Measurements from ENCODE around the gene LONRF3. TPM values are rescaled to one million over a fixed set of nuclear protein-coding genes. Genes with fewer than 3 reads are reported as not detected.
A peak's percentile ranks its signal among the peaks of the same experiment; 100 is the strongest.
"Not testable (repeated sequence)": the region's sequence is repeated elsewhere in the genome, so short reads cannot be mapped to it uniquely, and the experiment has no call there.

Gene LONRF3
- total RNA-seq, 6 donors from 2014 or later: 24.6 to 66.0 (median 40.8) TPM

GRCh38 chrX:118990512-118991227 is 16.3 kb downstream of the LONRF3 start:
- Histone ChIP-seq H3K4me1 (peaks cover 0 to 3% (median 0%) of the 10 kb centered on the region in 4 donors), H3K27ac (no peak overlapping the region), H3K9me3 (no peaks in the 10 kb centered on the region), H3K36me3 (peaks cover 0 to 16% (median 3%) of the 10 kb centered on the region in 4 donors), H3K27me3 (no peaks in the 10 kb centered on the region), H3K4me3 (no peak overlapping the region)
- 79 to 82% methylated on average over 11 of the region's 11 CpGs for WGBS, 2 donors
- TF ChIP-seq POLR2A (IDR thresholded peaks at IDR 0.05) (no peak), POLR2AphosphoS5 (IDR thresholded peaks at IDR 0.05) (no peak), EP300 (IDR thresholded peaks at IDR 0.05) (no peak), CTCF (IDR thresholded peaks at IDR 0.05) (no peak)
- DNase-seq (no peak), ATAC-seq (ENCODE audit: low FRiP score in 2 of 2) (no peak)

- H3K9me3 ChIP-seq; H3K27ac ChIP-seq; DNase-seq; H3K4me3 ChIP-seq; H3K4me1 ChIP-seq; ATAC-seq (ENCODE audit: low FRiP score in 2 of 2); H3K27me3 ChIP-seq: not testable (repeated sequence)
- WGBS, 2 donors: 62 to 85% methylated on average over 3 to 4 of the region's 4 CpGs
- peaks cover 0 to 16% (median 3%) of the 10 kb centered on the region in 4 donors for H3K36me3 ChIP-seq
These were observed 18.2 kb downstream of the LONRF3 start for GRCh38 chrX:118992441-118993121.

- peaks cover 0 to 8% (median 3%) of the 10 kb centered on the region in 4 donors for H3K4me1 ChIP-seq
- H3K36me3 ChIP-seq: no peaks in the 10 kb centered on the region
- no peaks in the 10 kb centered on the region for H3K9me3 ChIP-seq
- WGBS, 2 donors: 26 to 33% methylated on average over 3 of the region's 3 CpGs
- no peak for DNase-seq
- no peaks in the 10 kb centered on the region for H3K27me3 ChIP-seq
- H3K4me3 ChIP-seq: no peak overlapping the region
- ATAC-seq (ENCODE audit: low FRiP score in 2 of 2): no peak
- no peak overlapping the region for H3K27ac ChIP-seq
- no peak for TF ChIP-seq POLR2A (IDR thresholded peaks at IDR 0.05)
- no peak for TF ChIP-seq POLR2AphosphoS5 (IDR thresholded peaks at IDR 0.05)
- no peak for TF ChIP-seq EP300 (IDR thresholded peaks at IDR 0.05)
- TF ChIP-seq CTCF (IDR thresholded peaks at IDR 0.05): no peak
These were observed 29.0 kb downstream of the LONRF3 start for GRCh38 chrX:119003462-119003861.

GRCh38 chrX:119004920-119005524 is 30.6 kb downstream of the LONRF3 start:
- ATAC-seq (ENCODE audit: low FRiP score in 2 of 2): peak; percentile 84 to 85
- TF ChIP-seq EP300 (IDR thresholded peaks at IDR 0.05) (no peak), POLR2A (IDR thresholded peaks at IDR 0.05) (no peak), CTCF (IDR thresholded peaks at IDR 0.05) (peak; percentile 45 to 97 (median 75))
- WGBS, 2 donors: 11 to 51% methylated on average over 2 to 5 of the region's 5 CpGs
- Histone ChIP-seq H3K36me3 (peaks cover 0 to 8% (median 3%) of the 10 kb centered on the region in 4 donors), H3K27ac (no peak overlapping the region), H3K27me3 (no peaks in the 10 kb centered on the region), H3K9me3 (no peaks in the 10 kb centered on the region), H3K4me1 (peaks cover 0 to 8% (median 3%) of the 10 kb centered on the region in 4 donors), H3K4me3 (no peak overlapping the region)
- DNase-seq: peak; percentile 64 to 70

GRCh38 chrX:119007189-119007770 is 32.9 kb downstream of the LONRF3 start:
- TF ChIP-seq POLR2AphosphoS5 (IDR thresholded peaks at IDR 0.05): no peak
- TF ChIP-seq CTCF (IDR thresholded peaks at IDR 0.05): no peak
- ATAC-seq (ENCODE audit: low FRiP score in 2 of 2): no peak

More at GRCh38 chrX:119007189-119007770, 32.9 kb downstream of the LONRF3 start:
- Histone ChIP-seq H3K36me3 (peaks cover 0 to 22% (median 3%) of the 10 kb centered on the region in 4 donors), H3K27me3 (no peaks in the 10 kb centered on the region), H3K4me3 (no peak overlapping the region), H3K9me3 (no peaks in the 10 kb centered on the region), H3K27ac (no peak overlapping the region), H3K4me1 (peaks cover 0 to 4% (median 0%) of the 10 kb centered on the region in 4 donors)
- WGBS, 2 donors: 90 to 100% methylated on average over 2 to 3 of the region's 3 CpGs
- no peak for DNase-seq
